Neutrophil (primary cell): Measurements from ENCODE around the gene SEPTIN8.
A peak's percentile ranks its signal among the peaks of the same experiment; 100 is the strongest.

ENCODE experiments used
- H3K27ac ChIP-seq: fragments of 200-600 bp; sonication (generic); 2 replicates; pipeline ENCODE4 v1.5.1; 2016; ENCODE audit warnings: mild to moderate bottlenecking, moderate library complexity
- H3K27me3 ChIP-seq: fragments of 200-600 bp; sonication (generic); 2 replicates; pipeline ENCODE4 v1.6.0; 2016; ENCODE audit warnings: mild to moderate bottlenecking
- H3K36me3 ChIP-seq: fragments of 200-600 bp; sonication (generic); 2 replicates; pipeline ENCODE4 v1.5.1; 2017
- H3K4me1 ChIP-seq, 2 experiments: fragments of 200-600 bp in 1 of 2; sonication (generic) in 1 of 2; 1 replicate in 1 of 2; 2 replicates in 1 of 2; pipeline versions ENCODE4 v1.5.1 to v1.6.1; 2013 to 2016; ENCODE audit warnings: low read depth in 1 of 2, low read length in 1 of 2, mild to moderate bottlenecking in 1 of 2, moderate library complexity in 1 of 2; ENCODE audit not compliant: control insufficient read depth in 1 of 2, insufficient read depth in 1 of 2
- H3K4me3 ChIP-seq, 2 experiments: fragments of 200-600 bp in 1 of 2; sonication (generic) in 1 of 2; 1 replicate in 1 of 2; 2 replicates in 1 of 2; pipeline ENCODE4 v1.5.1; 2013 to 2016; ENCODE audit warnings: low read depth in 1 of 2, low read length in 1 of 2, mild to moderate bottlenecking in 1 of 2, moderate library complexity in 1 of 2
- H3K9me3 ChIP-seq: fragments of 200-600 bp; sonication (generic); 2 replicates; pipeline ENCODE4 v1.5.1; 2016
- CTCF ChIP-seq: fragments of 200-600 bp; sonication (generic); IDR thresholded peaks from 2 replicates; pipeline ENCODE4 v1.5.1; 2016; ENCODE audit warnings: antibody characterized with exemption

SEPTIN8 gene

DNA sequence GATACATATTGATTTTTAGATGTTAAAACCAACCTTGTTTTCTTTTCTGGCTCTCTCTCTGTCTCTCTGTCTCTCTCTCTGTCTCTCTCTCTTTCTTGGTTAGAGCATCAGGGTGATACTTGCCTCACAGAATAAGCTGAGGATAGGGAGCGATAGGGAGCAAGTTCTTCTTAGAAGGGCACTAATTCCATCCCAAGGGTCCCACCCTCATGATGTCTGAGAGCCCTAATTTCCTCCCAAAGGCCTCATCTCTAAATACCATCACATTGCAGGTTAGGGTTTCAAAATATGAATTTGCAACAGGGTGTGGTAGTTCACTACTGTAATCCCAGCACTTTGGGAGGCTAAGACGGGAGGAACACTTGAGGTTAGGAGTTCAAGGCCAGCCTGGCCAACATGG lies 34.9 kb downstream of the SEPTIN8 start:
- no peak for TF ChIP-seq CTCF
- H3K4me3 ChIP-seq: no peak overlapping the region
- H3K27ac ChIP-seq: no peak overlapping the region
- H3K36me3 ChIP-seq: no peaks in the 10 kb centered on the region
- no peaks in the 10 kb centered on the region for H3K9me3 ChIP-seq
- H3K27me3 ChIP-seq: peaks cover 100% of the 10 kb centered on the region
- H3K4me1 ChIP-seq: peaks cover 7 to 8% of the 10 kb centered on the region in 2 experiments

- no peak for TF ChIP-seq CTCF
- no peaks in the 10 kb centered on the region for H3K9me3 ChIP-seq
- H3K4me1 ChIP-seq: peaks cover 9 to 10% of the 10 kb centered on the region in 2 experiments
- no peak overlapping the region for H3K27ac ChIP-seq
- no peak overlapping the region for H3K4me3 ChIP-seq
- H3K27me3 ChIP-seq: peaks cover 93% of the 10 kb centered on the region
- H3K36me3 ChIP-seq: no peaks in the 10 kb centered on the region
Observed at GRCh38 chr5:132739232-132739631, 37.8 kb downstream of the SEPTIN8 start.

DNA sequence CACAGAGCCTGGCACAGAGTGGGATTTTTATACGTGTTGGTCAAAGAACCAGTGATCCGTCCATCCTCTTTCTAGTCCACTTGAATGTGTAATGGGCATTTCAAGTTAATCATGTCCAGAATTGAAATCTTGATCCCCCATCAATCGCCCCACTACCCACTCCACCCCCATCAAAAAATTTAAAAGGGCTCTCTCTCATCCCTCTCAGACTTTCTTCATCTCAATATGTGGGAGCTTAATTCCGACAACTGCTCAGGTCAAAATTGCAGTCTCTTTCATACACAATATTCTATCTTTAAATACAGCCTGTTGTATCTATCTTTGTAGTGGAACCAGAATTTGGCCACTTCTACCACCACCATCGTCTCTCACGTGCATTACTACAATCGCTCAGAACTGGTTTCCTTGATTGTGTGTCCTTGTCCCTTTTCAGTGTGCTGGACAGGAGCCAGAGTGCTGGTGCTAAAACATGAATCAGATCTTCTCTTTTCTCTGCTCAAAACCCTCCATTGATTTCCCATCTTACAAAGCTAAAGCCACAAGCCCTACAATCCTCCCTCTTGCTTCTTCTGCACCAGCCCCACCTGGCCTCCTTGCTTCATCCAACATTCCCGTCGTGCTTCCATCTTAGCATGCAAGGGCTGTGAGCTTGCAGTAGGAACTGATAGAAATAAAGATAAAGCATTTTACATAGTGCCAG lies 38.9 kb downstream of the SEPTIN8 start:
- Histone ChIP-seq H3K27ac (no peak overlapping the region), H3K4me3 (peak overlapping the region; percentile 79), H3K27me3 (peaks cover 82% of the 10 kb centered on the region), H3K36me3 (no peaks in the 10 kb centered on the region), H3K4me1 (peaks cover 9 to 10% of the 10 kb centered on the region in 2 experiments), H3K9me3 (no peaks in the 10 kb centered on the region)
- TF ChIP-seq CTCF: no peak

DNA sequence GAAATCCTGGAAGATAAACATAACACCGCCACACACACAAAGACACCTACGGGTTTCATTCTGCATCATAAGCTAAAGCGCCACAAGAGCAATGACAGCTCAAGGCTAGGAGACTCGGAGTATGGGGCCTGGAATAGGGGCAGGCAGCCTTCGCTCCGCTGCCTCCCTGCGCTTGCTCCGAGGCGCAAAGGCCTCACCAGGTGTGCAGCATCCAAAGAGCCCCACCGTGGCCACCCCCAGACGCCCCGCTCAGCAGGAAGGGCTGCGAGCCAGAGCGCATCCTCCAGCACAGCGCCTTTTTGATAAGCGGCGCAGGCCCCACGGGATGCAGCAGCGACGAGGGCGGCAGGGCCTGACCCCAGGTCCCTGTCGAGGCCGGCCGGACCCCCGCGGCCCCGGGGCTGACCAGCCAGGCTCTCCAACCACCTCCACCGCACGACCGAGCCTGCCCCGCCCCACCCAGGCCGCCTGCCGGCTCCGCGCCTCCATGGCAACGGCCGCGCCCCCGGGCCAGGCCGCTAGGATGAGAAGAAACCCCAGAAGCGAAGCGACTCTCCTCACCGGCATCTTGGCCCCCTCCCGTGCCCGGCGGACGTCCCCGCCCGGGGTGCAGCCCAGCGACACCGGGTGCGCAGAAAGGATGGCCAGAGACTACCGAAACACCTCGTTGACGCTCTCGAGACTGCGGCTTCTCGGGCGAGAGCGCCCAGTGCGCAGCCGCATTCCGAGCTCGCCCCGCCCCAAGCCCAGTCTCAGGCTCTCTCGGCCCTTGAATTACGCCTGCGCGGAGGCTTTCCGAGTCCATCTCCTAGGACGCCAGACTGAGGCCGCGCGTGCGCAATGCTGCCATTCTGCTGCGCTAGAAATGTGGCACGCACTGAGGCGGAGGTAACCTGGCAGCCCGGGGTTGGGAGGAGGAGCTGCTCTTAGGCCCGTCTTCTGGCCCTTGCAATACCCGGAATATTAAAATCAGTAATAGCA lies 39.9 kb downstream of the SEPTIN8 start, which contains the start of gene KIF3A:
Gene KIF3A (minus strand): TSS at position 694 of the 981 bp plus-strand sequence. CDS start 127 bp downstream, at position 567.
- Histone ChIP-seq H3K4me1 (peaks cover 9 to 10% of the 10 kb centered on the region in 2 experiments), H3K27ac (peak within 1 kb of the TSS; percentile 46), H3K36me3 (no peaks in the 10 kb centered on the region), H3K27me3 (peaks cover 72% of the 10 kb centered on the region), H3K9me3 (no peaks in the 10 kb centered on the region), H3K4me3 (peak within 1 kb of the TSS; percentile 79)
- no peak for TF ChIP-seq CTCF

DNA sequence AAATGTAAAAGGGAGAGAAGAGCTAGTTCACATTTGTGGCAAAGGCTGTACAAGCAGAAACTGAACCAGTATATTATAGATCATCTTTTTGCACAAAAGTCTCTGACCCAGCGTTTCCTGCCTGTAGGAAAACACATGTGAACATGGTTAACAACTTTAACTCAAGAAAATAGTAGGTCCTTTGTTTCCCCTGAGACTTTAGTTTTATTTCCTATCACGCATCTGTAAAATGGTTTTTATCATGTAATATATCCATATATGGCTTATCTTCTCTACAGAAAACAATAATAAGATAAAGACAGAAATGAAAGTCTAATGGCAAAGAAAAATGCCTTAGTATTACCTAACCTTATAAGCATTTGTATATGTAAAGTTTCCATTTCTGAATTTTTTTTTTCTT lies 42.4 kb downstream of the SEPTIN8 start:
- Histone ChIP-seq H3K27me3 (peaks cover 47% of the 10 kb centered on the region), H3K36me3 (no peaks in the 10 kb centered on the region), H3K27ac (no peak overlapping the region), H3K9me3 (no peaks in the 10 kb centered on the region), H3K4me3 (no peak overlapping the region), H3K4me1 (peaks cover 9 to 10% of the 10 kb centered on the region in 2 experiments)
- no peak for TF ChIP-seq CTCF
